Kidney (tissue), 14 donors: ENCODE results near the gene TLL2. TPM values are rescaled to one million over a fixed set of nuclear protein-coding genes. Genes with fewer than 3 reads are reported as not detected.

ENCODE experiments used
- DNase-seq, 5 donors: peaks; one replicate each; pipeline ENCODE4 v3.0.0-alpha.2; 2013 to 2020
- FAIRE-seq: peaks from 2 replicates; lab custom pipeline; 2012; peaks lifted over from hg19 to GRCh38; lab: Jason Lieb, UNC
- H3K27ac ChIP-seq, 2 donors: one replicate each; pipeline ENCODE4 v1.7.0; 2013; ENCODE audit warnings: low read depth in 2 of 2, low read length in 2 of 2, inconsistent platforms in 1 of 2
- H3K27me3 ChIP-seq: one replicate; pipeline ENCODE4 v1.7.1; 2013; ENCODE audit warnings: low read length, inconsistent platforms; ENCODE audit not compliant: control insufficient read depth, insufficient read depth
- H3K36me3 ChIP-seq, 3 donors: one replicate each; pipeline versions ENCODE4 v1.7.0 to v1.7.1; 2013; ENCODE audit warnings: low read length in 3 of 3, control low read depth in 1 of 3, inconsistent platforms in 1 of 3; ENCODE audit not compliant: insufficient read depth in 3 of 3, control insufficient read depth in 2 of 3
- H3K4me1 ChIP-seq, 3 donors: one replicate each; pipeline versions ENCODE4 v1.7.0 to v1.7.1; 2013; ENCODE audit warnings: low read length in 3 of 3, inconsistent platforms in 1 of 3, low read depth in 1 of 3; ENCODE audit not compliant: control insufficient read depth in 2 of 3, insufficient read depth in 2 of 3
- H3K4me3 ChIP-seq, 3 donors: one replicate each; pipeline versions ENCODE4 v1.7.0 to v1.8.1; 2013; ENCODE audit warnings: low read length in 3 of 3, control low read depth in 1 of 3, inconsistent platforms in 1 of 3
- H3K9ac ChIP-seq, 3 donors: one replicate each; pipeline versions ENCODE4 v1.7.0 to v1.7.1; 2013; ENCODE audit warnings: low read length in 3 of 3, control low read depth in 1 of 3, inconsistent platforms in 1 of 3
- H3K9me3 ChIP-seq, 3 donors: one replicate each; pipeline versions ENCODE4 v1.7.0 to v1.7.1; 2013; ENCODE audit warnings: low read length in 3 of 3, control low read depth in 1 of 3, inconsistent platforms in 1 of 3; ENCODE audit not compliant: control insufficient read depth in 2 of 3, insufficient read depth in 1 of 3
- CTCF ChIP-seq: IDR thresholded peaks from 3 replicates; pipeline ENCODE4 v1.5.1; 2012; ENCODE audit warnings: mild to moderate bottlenecking, moderate library complexity, borderline replicate concordance; ENCODE audit not compliant: insufficient read depth; ENCODE audit errors: extremely low read depth
- intact Hi-C: fragments of 100-400 bp; cut with DNase I; formaldehyde crosslinking; loops from one replicate; pipeline ENCODE4 v1.11.1; 2022
- polyA plus RNA-seq: library from polyadenylated mRNA; stranded (reverse); fragments of 350-450 nt; fragmentation: Illumina TruSeq; extraction: RNeasy Lipid Tissue Mini Kit (QIAGEN cat#74804); gene quantifications from one replicate; pipeline ENCODE4 v1.2.3, GENCODE V29; 2014; ENCODE audit warnings: low read depth, low replicate concordance; ENCODE audit not compliant: insufficient read depth
- total RNA-seq: library from RNA; stranded (reverse); fragmentation: NEBNext Ultra II Directional; extraction: Animal tissue kit (Norgen Biotek cat#: 25700); gene quantifications from one replicate; pipeline ENCODE4 v1.2.1, GENCODE V29; 2021
- donor health status: control.
- donor health status: control.
- donor health status: control.
- donor health status: control.
- donor health status: control.
- donor health status: DM: yes; HTN: yes; CAD: no.
- donor health status: Normal renal cell carcinoma (clear cell type).

Gene TLL2
- total and polyA plus RNA-seq, 2 donors from 2014 or later: 0.39 to 0.98 TPM

- DNase-seq (no peak), FAIRE-seq (no peak)
- intact Hi-C loops: no loop called here
- H3K9ac ChIP-seq: no peak within 1 kb of the TSS
- H3K27ac ChIP-seq: no peak within 1 kb of the TSS
- H3K27me3 ChIP-seq: no peaks in the 10 kb centered on the region
- TF ChIP-seq CTCF: no peak
- no peaks in the 10 kb centered on the region for H3K9me3 ChIP-seq
- no peaks in the 10 kb centered on the region for H3K4me1 ChIP-seq
- H3K36me3 ChIP-seq: no peaks in the 10 kb centered on the region
- no peak within 1 kb of the TSS for H3K4me3 ChIP-seq
These were observed 154.7 kb downstream of the TLL2 start, which contains the start of gene OPALIN for GRCh38 chr10:96358851-96359540. Gene OPALIN, minus strand, starts transcription at chr10:96359002. Its CDS starts 106 bp downstream, at chr10:96358896.

- H3K36me3 ChIP-seq: no peaks in the 10 kb centered on the region
- TF ChIP-seq CTCF: no peak
- no peak overlapping the region for H3K4me3 ChIP-seq
- FAIRE-seq (no peak), DNase-seq (no peak)
- intact Hi-C loops: no loop called here
- H3K9me3 ChIP-seq: no peaks in the 10 kb centered on the region
- H3K27ac ChIP-seq: no peak overlapping the region
- no peaks in the 10 kb centered on the region for H3K4me1 ChIP-seq
- no peaks in the 10 kb centered on the region for H3K27me3 ChIP-seq
- H3K9ac ChIP-seq: no peak overlapping the region
These were observed 156.6 kb downstream of the TLL2 start for GRCh38 chr10:96357038-96357620.

GRCh38 chr10:96352582-96352981 lies 161.1 kb downstream of the TLL2 start:
- intact Hi-C loops: no loop called here

More at GRCh38 chr10:96352582-96352981, 161.1 kb downstream of the TLL2 start:
- Histone ChIP-seq H3K27me3 (no peaks in the 10 kb centered on the region), H3K27ac (no peak overlapping the region), H3K9me3 (no peaks in the 10 kb centered on the region), H3K4me1 (no peaks in the 10 kb centered on the region), H3K9ac (no peak overlapping the region), H3K4me3 (no peak overlapping the region), H3K36me3 (no peaks in the 10 kb centered on the region)
- DNase-seq (no peak), FAIRE-seq (no peak)
- TF ChIP-seq CTCF: no peak
